SK-N-SH (cell line): ENCODE measurements around the gene AKT3. TPM values are rescaled to one million over a fixed set of nuclear protein-coding genes. Genes with fewer than 3 reads are reported as not detected.

Experiments used
- CTCF ChIA-PET: fragments of 300-600, 350-600 bp; formaldehyde crosslinking; extraction: SDS; loops from one replicate; lab custom pipeline; 2021; lab: Yijun Ruan, JAX
- POLR2A ChIA-PET: fragments of 350-600 bp; sonication (Branson Sonifier 250); formaldehyde crosslinking; extraction: SDS; loops from one replicate; lab custom pipeline; 2020; ENCODE audit warnings: antibody characterized with exemption, inconsistent platforms; lab: Yijun Ruan, JAX
- DNase-seq: peaks from one replicate; pipeline ENCODE4 v3.0.0; 2012
- H2AFZ ChIP-seq: fragments of 200-600 bp; sonication (generic); 2 replicates; pipeline ENCODE4 v1.8.1; 2016; ENCODE audit warnings: antibody characterized with exemption, mild to moderate bottlenecking, low read depth
- H3F3A ChIP-seq: fragments of 200-600 bp; sonication (generic); replicated peaks from 2 replicates; pipeline ENCODE3; 2016; ENCODE audit warnings: antibody characterized with exemption, mild to moderate bottlenecking; ENCODE audit not compliant: insufficient read depth
- H3K27ac ChIP-seq, 2 experiments: fragments of 200-500 bp in 1 of 2; fragments of 200-600 bp in 1 of 2; sonication (Bioruptor generic) in 1 of 2; sonication (generic), shearing (Covaris generic) in 1 of 2; 2 replicates each; pipeline versions ENCODE4 v1.5.1 to v1.6.1; 2014 to 2016; ENCODE audit warnings: low read depth in 2 of 2, inconsistent platforms in 1 of 2, low read length in 1 of 2, mild to moderate bottlenecking in 1 of 2, mixed read lengths in 1 of 2
- H3K27me3 ChIP-seq: fragments of 200-600 bp; sonication (generic), shearing (Covaris generic); 2 replicates; pipeline ENCODE4 v1.6.1; 2016; ENCODE audit warnings: mixed run types; ENCODE audit not compliant: insufficient read depth
- H3K36me3 ChIP-seq, 2 experiments: fragments of 200-500 bp in 1 of 2; fragments of 200-600 bp in 1 of 2; sonication (Bioruptor generic) in 1 of 2; sonication (generic) in 1 of 2; replicated peaks in 1 of 2; 2 replicates each; pipeline versions ENCODE3 to v1.5.1; 2014 to 2016; ENCODE audit warnings: low read length in 1 of 2, mild to moderate bottlenecking in 1 of 2; ENCODE audit not compliant: insufficient read depth in 2 of 2, control insufficient read depth in 1 of 2
- H3K4me1 ChIP-seq, 2 experiments: fragments of 200-500 bp in 1 of 2; fragments of 200-600 bp in 1 of 2; sonication (Bioruptor generic) in 1 of 2; sonication (generic), shearing (Covaris generic) in 1 of 2; 2 replicates each; pipeline versions ENCODE4 v1.5.1 to v1.6.1; 2014 to 2016; ENCODE audit warnings: low read depth in 1 of 2, low read length in 1 of 2, mixed run types in 1 of 2; ENCODE audit not compliant: insufficient read depth in 2 of 2, control insufficient read depth in 1 of 2
- H3K4me2 ChIP-seq: fragments of 200-600 bp; sonication (generic), shearing (Covaris generic); 2 replicates; pipeline ENCODE4 v1.6.1; 2017; ENCODE audit warnings: mixed run types
- H3K4me3 ChIP-seq, 2 experiments: fragments of 200-500 bp in 1 of 2; fragments of 200-600 bp in 1 of 2; sonication (Bioruptor generic) in 1 of 2; sonication (generic), shearing (Covaris generic) in 1 of 2; 2 replicates each; pipeline versions ENCODE4 v1.5.1 to v1.8.1; 2014 to 2016; ENCODE audit warnings: low read depth in 2 of 2, inconsistent platforms in 1 of 2, low read length in 1 of 2, mild to moderate bottlenecking in 1 of 2, mixed read lengths in 1 of 2, moderate library complexity in 1 of 2
- H3K79me2 ChIP-seq: fragments of 200-600 bp; sonication (generic); 2 replicates; pipeline ENCODE4 v1.8.1; 2017; ENCODE audit warnings: mild to moderate bottlenecking; ENCODE audit not compliant: insufficient read depth
- H3K9ac ChIP-seq: fragments of 200-600 bp; sonication (generic); 2 replicates; pipeline ENCODE4 v1.6.1; 2017; ENCODE audit warnings: mixed run types
- H3K9me2 ChIP-seq: fragments of 200-600 bp; sonication (generic); 2 replicates; pipeline ENCODE4 v1.6.1; 2017; ENCODE audit warnings: mixed run types
- H3K9me3 ChIP-seq: fragments of 200-600 bp; sonication (generic); 2 replicates; pipeline ENCODE4 v1.6.1; 2017; ENCODE audit warnings: mixed run types, mild to moderate bottlenecking, moderate library complexity
- H4K20me1 ChIP-seq: fragments of 200-600 bp; sonication (generic); 2 replicates; pipeline ENCODE4 v1.6.1; 2017; ENCODE audit warnings: mild to moderate bottlenecking, mixed run types; ENCODE audit not compliant: insufficient read depth
- CHD2 ChIP-seq: fragments of 150-350 bp; IDR thresholded peaks from 2 replicates; pipeline ENCODE4 v1.6.1; 2018; ENCODE audit warnings: low read length; ENCODE audit not compliant: partially characterized antibody
- EP300 ChIP-seq, 2 experiments: IDR thresholded peaks; 2 replicates each; pipeline versions ENCODE4 v1.4.0 to v1.6.1; 2012; ENCODE audit warnings: borderline replicate concordance in 1 of 2, low read depth in 1 of 2, low read length in 1 of 2
- FOSL2 ChIP-seq: IDR thresholded peaks from 2 replicates; pipeline ENCODE4 v1.4.0; 2012; ENCODE audit warnings: low read depth, mild to moderate bottlenecking, moderate library complexity, borderline replicate concordance
- FOXM1 ChIP-seq: IDR thresholded peaks from 2 replicates; pipeline ENCODE4 v1.4.0; 2012; ENCODE audit warnings: low read depth, mild to moderate bottlenecking
- GABPA ChIP-seq: IDR thresholded peaks from 2 replicates; pipeline ENCODE4 v1.4.0; 2012; ENCODE audit warnings: low read depth, mild to moderate bottlenecking
- MEF2A ChIP-seq: IDR thresholded peaks from 2 replicates; pipeline ENCODE4 v1.4.0; 2012; ENCODE audit warnings: low read depth, borderline replicate concordance
- NFIC ChIP-seq: IDR thresholded peaks from 2 replicates; pipeline ENCODE4 v1.4.0; 2012; ENCODE audit warnings: borderline replicate concordance
- NRF1 ChIP-seq: IDR thresholded peaks from 2 replicates; pipeline ENCODE4 v1.6.1; 2012; ENCODE audit warnings: low read depth, mild to moderate bottlenecking, low read length
- RAD21 ChIP-seq: IDR thresholded peaks from 2 replicates; pipeline ENCODE4 v1.6.1; 2012; ENCODE audit warnings: mild to moderate bottlenecking, low read length
- RFX5 ChIP-seq: IDR thresholded peaks from 2 replicates; pipeline ENCODE4 v1.6.1; 2012; ENCODE audit warnings: mild to moderate bottlenecking, improper control_type of control experiment, low read length
- SMC3 ChIP-seq: IDR thresholded peaks from 2 replicates; pipeline ENCODE4 v1.6.1; 2012; ENCODE audit warnings: low read depth, low read length, improper control_type of control experiment
- TEAD4 ChIP-seq: IDR thresholded peaks from 2 replicates; pipeline ENCODE4 v1.4.0; 2012; ENCODE audit warnings: mild to moderate bottlenecking, borderline replicate concordance; ENCODE audit not compliant: insufficient read depth
- YY1 ChIP-seq: IDR thresholded peaks from 2 replicates; pipeline ENCODE4 v1.4.0; 2012; ENCODE audit warnings: low read depth, mild to moderate bottlenecking
- WGBS: methylation state at CpG from one replicate; pipeline ENCODE4 v1.1.6; 2017; ENCODE audit warnings: low lambda C conversion rate; 5-methylcytosine and 5-hydroxymethylcytosine counted together
- polyA plus RNA-seq, 3 experiments: library from polyadenylated mRNA; depleted of rRNA; stranded (reverse); fragments of >200 nt; gene quantifications; 2 replicates each; pipeline ENCODE4 v1.2.3, GENCODE V29; 2012
- TF ChIP-seq, protein P1 (sequence below): IDR thresholded peaks from 2 replicates; pipeline ENCODE4 v1.4.0; 2012; ENCODE audit warnings: low read depth, borderline replicate concordance
- TF ChIP-seq, protein P2 (sequence below): IDR thresholded peaks from 2 replicates; pipeline ENCODE4 v1.4.0; 2012; ENCODE audit warnings: low read depth
- TF ChIP-seq, protein P3 (sequence below): fragments of 200-600 bp; sonication (generic); IDR thresholded peaks from 2 replicates; pipeline ENCODE4 v1.6.1; 2017; ENCODE audit warnings: antibody characterized with exemption, mild to moderate bottlenecking, moderate library complexity
- TF ChIP-seq, protein P4 (sequence below): fragments of 150-350 bp; IDR thresholded peaks from 2 replicates; pipeline ENCODE4 v1.6.1; 2017; ENCODE audit warnings: antibody characterized with exemption, low read length, low read depth, borderline replicate concordance
- TF ChIP-seq, protein P5 (sequence below): IDR thresholded peaks from 2 replicates; pipeline ENCODE4; 2012
- TF ChIP-seq, protein P6 (sequence below): IDR thresholded peaks from 2 replicates; pipeline ENCODE4 v1.4.0; 2012; ENCODE audit warnings: low read depth, borderline replicate concordance

AKT3 gene
- polyA plus RNA-seq, 1 of the 3 experiments (the other 2 are of a cell fraction), result 12.7 TPM

DNA sequence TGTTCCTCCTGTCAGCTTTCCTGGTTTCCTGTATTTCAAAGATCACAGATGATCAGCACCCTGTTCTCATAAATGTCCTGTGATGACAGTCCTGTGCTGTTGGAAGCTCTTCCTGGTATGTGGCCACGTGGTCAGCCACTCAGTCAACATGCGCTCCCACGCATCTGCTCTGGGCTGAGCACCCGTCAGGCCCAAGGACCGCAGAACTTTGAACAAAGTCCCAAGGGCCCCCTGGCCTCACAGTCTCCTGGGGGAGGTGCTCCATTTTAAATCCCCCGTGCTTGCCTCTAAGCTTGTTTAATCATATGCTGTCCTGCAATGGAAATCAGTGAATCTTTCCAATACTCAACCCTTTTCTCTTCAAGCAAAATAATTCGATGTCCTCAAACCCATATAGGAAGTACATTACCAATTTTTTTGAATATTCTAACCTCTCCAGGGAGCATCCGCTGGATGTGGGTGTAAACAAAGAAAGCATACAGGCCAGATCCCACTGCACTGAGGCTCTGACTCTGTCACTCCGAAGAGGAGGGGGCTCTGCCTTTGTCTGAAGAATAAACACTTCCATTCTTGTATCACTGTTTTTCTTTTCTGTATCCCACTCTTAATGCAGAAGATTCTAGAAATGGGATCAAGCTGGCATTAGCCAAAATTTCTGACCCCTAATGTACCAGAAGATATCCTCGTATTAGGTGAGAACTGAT lies 343.9 kb downstream of the AKT3 start (continued):
- TF ChIP-seq, protein P1, sequence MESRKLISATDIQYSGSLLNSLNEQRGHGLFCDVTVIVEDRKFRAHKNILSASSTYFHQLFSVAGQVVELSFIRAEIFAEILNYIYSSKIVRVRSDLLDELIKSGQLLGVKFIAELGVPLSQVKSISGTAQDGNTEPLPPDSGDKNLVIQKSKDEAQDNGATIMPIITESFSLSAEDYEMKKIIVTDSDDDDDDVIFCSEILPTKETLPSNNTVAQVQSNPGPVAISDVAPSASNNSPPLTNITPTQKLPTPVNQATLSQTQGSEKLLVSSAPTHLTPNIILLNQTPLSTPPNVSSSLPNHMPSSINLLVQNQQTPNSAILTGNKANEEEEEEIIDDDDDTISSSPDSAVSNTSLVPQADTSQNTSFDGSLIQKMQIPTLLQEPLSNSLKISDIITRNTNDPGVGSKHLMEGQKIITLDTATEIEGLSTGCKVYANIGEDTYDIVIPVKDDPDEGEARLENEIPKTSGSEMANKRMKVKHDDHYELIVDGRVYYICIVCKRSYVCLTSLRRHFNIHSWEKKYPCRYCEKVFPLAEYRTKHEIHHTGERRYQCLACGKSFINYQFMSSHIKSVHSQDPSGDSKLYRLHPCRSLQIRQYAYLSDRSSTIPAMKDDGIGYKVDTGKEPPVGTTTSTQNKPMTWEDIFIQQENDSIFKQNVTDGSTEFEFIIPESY, result no peak
- TF ChIP-seq FOSL2 (no peak), EP300 (IDR thresholded peaks at IDR 0.05; ENCODE audit: borderline replicate concordance in 1 of 2, low read depth in 1 of 2, low read length in 1 of 2) (no peak), FOXM1 (no peak), TEAD4 (no peak), CHD2 (no peak), RAD21 (no peak)
- TF ChIP-seq, protein P2, sequence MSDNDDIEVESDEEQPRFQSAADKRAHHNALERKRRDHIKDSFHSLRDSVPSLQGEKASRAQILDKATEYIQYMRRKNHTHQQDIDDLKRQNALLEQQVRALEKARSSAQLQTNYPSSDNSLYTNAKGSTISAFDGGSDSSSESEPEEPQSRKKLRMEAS, result no peak
- TF ChIP-seq, protein P3, sequence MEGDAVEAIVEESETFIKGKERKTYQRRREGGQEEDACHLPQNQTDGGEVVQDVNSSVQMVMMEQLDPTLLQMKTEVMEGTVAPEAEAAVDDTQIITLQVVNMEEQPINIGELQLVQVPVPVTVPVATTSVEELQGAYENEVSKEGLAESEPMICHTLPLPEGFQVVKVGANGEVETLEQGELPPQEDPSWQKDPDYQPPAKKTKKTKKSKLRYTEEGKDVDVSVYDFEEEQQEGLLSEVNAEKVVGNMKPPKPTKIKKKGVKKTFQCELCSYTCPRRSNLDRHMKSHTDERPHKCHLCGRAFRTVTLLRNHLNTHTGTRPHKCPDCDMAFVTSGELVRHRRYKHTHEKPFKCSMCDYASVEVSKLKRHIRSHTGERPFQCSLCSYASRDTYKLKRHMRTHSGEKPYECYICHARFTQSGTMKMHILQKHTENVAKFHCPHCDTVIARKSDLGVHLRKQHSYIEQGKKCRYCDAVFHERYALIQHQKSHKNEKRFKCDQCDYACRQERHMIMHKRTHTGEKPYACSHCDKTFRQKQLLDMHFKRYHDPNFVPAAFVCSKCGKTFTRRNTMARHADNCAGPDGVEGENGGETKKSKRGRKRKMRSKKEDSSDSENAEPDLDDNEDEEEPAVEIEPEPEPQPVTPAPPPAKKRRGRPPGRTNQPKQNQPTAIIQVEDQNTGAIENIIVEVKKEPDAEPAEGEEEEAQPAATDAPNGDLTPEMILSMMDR, result no peak

DNA sequence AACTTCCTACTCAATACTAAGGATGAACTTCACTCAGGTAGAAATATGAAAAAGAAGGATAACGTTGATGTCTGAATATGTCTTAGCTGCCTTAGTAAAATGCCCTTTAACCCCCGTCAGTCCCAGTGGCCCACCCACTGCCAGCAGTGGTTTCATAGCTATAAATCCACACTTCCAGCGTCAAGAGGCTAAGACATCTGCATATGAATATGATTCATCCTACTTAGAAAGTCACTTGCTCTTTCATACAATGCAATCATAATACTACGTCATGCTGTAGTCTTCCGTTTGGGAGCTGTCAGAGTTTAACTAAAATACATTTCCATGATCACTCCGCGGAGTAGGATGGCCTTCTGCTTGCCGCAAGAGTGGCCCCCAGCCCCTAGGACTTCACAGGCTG lies 346.9 kb downstream of the AKT3 start:
- H4K20me1 ChIP-seq, result no peaks in the 10 kb centered on the region
- H3F3A ChIP-seq, result peaks cover 28% of the 10 kb centered on the region
- CTCF ChIA-PET, result interaction anchor here (1.5 to 3.0 kb wide), 2 partner anchors 9 to 12 kb away, joined by 3 to 6 read pairs; no protein-coding TSS in a partner anchor
- H3K36me3 ChIP-seq, result peaks cover 37 to 59% of the 10 kb centered on the region in 2 experiments
- no peak overlapping the region for H3K4me3 ChIP-seq
- DNase-seq, result no peak
- POLR2A ChIA-PET, result no interaction called here
- no peak overlapping the region for H3K27ac ChIP-seq
- no peaks in the 10 kb centered on the region for H3K27me3 ChIP-seq
- no peak overlapping the region for H3K4me2 ChIP-seq
- H3K9me2 ChIP-seq, result no peaks in the 10 kb centered on the region
- no peaks in the 10 kb centered on the region for H3K79me2 ChIP-seq
- no peaks in the 10 kb centered on the region for H3K9me3 ChIP-seq
- WGBS, result 98% methylated on average over 8 of the region's 8 CpGs
- no peak overlapping the region for H3K9ac ChIP-seq
- H3K4me1 ChIP-seq, result peaks cover 0 to 3% of the 10 kb centered on the region in 2 experiments; a peak in 1 of 4 replicates
- no peak overlapping the region for H2AFZ ChIP-seq
- TF ChIP-seq GABPA (no peak), MEF2A (no peak), NRF1 (no peak), NFIC (no peak), RFX5 (no peak), TEAD4 (no peak), CHD2 (no peak), YY1 (no peak), SMC3 (no peak)
- TF ChIP-seq, protein P4, sequence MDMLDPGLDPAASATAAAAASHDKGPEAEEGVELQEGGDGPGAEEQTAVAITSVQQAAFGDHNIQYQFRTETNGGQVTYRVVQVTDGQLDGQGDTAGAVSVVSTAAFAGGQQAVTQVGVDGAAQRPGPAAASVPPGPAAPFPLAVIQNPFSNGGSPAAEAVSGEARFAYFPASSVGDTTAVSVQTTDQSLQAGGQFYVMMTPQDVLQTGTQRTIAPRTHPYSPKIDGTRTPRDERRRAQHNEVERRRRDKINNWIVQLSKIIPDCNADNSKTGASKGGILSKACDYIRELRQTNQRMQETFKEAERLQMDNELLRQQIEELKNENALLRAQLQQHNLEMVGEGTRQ, result no peak
- TF ChIP-seq, protein P3, result no peak
- TF ChIP-seq, protein P5, sequence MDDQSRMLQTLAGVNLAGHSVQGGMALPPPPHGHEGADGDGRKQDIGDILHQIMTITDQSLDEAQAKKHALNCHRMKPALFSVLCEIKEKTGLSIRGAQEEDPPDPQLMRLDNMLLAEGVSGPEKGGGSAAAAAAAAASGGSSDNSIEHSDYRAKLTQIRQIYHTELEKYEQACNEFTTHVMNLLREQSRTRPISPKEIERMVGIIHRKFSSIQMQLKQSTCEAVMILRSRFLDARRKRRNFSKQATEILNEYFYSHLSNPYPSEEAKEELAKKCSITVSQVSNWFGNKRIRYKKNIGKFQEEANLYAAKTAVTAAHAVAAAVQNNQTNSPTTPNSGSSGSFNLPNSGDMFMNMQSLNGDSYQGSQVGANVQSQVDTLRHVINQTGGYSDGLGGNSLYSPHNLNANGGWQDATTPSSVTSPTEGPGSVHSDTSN, result no peak
- TF ChIP-seq, protein P6, sequence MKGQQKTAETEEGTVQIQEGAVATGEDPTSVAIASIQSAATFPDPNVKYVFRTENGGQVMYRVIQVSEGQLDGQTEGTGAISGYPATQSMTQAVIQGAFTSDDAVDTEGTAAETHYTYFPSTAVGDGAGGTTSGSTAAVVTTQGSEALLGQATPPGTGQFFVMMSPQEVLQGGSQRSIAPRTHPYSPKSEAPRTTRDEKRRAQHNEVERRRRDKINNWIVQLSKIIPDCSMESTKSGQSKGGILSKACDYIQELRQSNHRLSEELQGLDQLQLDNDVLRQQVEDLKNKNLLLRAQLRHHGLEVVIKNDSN, result no peak
